GM19035 (cell line): ENCODE results near the gene PHF21A.

Experiments used
- ATAC-seq: cut with Tn5 transposase; IDR thresholded peaks from one replicate; pipeline ENCODE4 v1.9.1; 2021; ENCODE audit not compliant: unreplicated experiment

Gene PHF21A

DNA sequence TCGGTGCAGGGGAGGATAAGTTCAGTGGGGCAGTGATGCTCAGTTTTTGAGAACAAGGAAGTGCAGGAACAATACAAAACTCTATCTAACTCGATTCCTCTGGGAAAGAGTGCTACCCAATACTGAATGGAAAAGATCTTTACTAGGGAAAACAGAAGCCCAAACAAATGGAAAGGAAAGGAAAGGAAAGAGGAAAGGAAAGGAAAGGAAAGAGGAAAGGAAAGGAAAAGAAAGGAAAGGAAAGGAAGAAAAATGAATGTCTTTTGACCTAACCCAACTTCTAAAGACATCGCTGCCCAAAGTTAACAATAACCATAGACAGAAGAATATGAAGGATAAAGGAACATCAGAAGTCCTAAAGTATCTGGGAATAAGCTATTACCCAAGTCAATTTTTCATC lies 41.6 kb downstream of the PHF21A start:
- ATAC-seq: no peak

DNA sequence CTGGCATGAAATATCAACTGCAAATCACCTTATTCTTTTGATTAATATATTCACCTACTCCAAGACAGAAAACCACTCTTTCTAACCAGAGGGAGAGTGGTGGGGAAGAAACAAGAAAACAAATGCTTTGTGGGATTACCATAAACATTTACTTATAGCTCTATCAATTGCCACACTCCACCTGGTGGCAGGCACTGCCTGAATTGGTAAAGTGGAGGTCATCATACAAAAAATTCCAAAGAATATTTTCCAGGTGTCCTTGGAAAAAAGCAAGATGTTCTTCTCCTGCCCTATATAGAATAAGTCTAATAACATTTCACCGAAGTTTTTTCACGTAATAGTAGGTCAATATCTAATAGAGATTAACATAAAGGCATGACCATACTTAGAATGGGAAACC lies 45.3 kb downstream of the PHF21A start:
- ATAC-seq: no peak

- ATAC-seq: no peak
These were observed 46.1 kb downstream of the PHF21A start for GRCh38 chr11:46075168-46075567.

DNA sequence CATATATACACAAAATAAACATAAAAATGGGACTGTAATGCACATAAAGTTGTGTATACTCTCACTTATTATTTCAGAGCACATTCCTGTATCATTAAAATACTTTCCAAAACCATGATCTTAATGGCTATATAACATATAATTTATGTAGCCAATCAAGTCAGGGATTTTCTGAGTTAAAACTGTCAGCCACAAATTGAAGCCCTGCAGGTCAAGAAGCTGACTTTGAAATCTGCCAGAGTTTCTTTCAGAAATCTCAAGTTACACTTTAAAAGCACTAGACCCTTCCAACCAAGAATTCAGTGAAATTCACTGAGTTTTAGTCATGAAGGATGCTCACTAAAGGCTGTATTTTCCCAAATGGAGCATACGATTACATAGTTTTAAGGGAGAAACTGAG lies 47.6 kb downstream of the PHF21A start:
- ATAC-seq: no peak

- ATAC-seq: no peak
These were observed 48.9 kb downstream of the PHF21A start for GRCh38 chr11:46072172-46072964.

DNA sequence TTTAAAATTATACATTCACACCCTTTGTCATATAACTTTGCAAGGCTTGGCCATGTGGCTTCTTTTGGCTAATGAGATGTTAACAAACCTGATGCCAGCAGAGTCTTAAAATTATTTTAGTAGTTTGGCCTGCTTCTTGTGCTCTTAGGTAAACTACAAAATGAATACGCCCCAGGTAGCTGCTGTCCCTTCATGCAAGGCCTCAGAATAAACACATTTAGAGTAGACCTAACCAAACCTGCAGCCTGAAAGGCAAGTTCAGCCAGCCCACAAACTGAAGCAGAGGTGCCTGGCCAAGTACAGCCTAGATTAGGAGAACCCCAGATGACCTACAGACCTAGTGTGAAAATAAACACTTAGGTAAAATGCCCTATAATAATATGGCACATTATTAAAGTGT lies 50.2 kb downstream of the PHF21A start:
- no peak for ATAC-seq

- ATAC-seq: no peak
These were observed 51.7 kb downstream of the PHF21A start for GRCh38 chr11:46069595-46069994.

- ATAC-seq: no peak
These were observed 54.9 kb downstream of the PHF21A start for GRCh38 chr11:46066335-46066734.

DNA sequence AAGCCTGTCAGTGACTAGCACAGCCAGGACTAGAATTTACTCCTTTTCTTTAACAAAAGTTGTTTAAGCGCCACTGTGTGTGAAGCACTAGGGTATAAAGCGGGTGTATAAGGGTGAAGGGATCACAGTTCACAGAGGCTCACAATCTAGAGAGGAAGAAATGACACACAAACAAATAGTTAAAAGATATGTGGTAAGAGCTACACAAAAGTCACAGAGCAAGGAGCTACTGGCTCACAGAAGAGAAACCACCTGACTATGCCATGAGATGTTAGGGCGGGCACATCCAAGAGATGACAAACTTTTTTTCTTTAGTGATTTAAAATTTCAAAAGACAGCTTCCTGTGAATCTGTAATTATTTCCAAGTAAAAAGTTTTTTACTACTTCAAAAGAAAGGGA lies 55.6 kb downstream of the PHF21A start:
- ATAC-seq: no peak

- ATAC-seq: no peak
These were observed 57.0 kb downstream of the PHF21A start for GRCh38 chr11:46064221-46064620.

- no peak for ATAC-seq
These were observed 58.1 kb downstream of the PHF21A start for GRCh38 chr11:46063138-46063537.

GRCh38 chr11:46060013-46060412 lies 61.2 kb downstream of the PHF21A start:
- ATAC-seq: no peak

- ATAC-seq: no peak
These were observed 63.8 kb downstream of the PHF21A start for GRCh38 chr11:46057489-46057888.

DNA sequence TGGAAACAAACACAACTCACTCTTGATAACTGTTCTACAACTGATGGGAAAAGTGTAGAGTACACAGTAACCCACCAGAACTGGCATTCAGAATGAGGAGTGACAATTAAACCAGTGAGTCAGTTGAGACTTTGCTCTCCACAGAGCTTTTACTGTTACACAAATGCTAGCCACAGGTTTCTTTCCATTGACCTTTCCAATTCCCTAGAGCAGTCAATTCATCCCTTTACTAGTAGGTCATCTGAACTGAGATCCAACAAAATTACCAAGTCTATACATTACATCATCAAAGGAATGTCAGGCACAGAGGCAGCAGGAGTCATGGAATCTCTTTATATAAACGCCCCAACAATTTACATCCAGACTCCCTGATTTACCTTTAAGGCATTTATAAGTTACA lies 65.9 kb downstream of the PHF21A start:
- ATAC-seq: no peak

DNA sequence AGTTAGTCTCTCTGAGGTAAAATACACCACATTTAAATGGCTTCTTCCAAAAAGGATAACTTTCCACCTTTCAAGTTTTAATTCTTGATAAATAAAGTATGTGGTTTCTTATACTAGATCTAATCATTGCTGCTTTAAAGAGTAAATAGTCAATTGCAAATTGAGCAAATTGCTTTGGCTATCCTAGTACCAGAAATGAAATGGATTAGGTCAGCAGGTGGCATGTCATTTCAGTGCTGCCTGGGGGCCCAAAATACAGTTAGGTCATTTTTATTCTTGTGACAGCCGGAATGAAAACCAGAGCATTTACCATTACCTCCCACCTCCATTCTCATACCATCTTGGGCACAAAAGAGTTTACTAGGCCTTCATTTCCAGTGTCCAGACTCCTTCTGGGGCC lies 70.2 kb downstream of the PHF21A start:
- no peak for ATAC-seq

- ATAC-seq: no peak
These were observed 70.6 kb downstream of the PHF21A start for GRCh38 chr11:46050662-46051061.

DNA sequence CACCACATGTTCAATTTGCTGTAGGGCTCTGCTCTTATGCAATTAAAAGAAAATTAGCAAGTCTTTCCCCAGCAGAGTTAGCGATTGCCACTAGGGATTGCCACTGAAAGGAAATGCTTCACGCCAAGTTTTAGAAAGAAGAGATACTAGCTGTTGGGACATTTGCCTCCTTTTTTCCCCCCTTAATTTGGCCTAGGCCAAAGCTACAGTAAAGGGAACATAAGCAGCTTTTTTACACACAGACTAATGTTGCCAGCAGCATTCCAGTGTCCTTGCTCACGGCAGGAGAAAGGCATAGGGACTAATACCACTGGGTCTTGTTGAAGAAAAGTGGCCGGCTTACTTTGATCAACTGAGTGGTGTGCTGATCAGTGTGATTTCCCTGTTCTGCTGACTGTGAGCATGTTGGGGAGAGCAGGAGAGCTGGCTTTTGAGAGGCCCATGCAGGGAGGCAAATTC lies 71.2 kb downstream of the PHF21A start:
- ATAC-seq: no peak

- no peak for ATAC-seq
These were observed 71.8 kb downstream of the PHF21A start for GRCh38 chr11:46049325-46049897.

GRCh38 chr11:46048198-46048597 lies 73.1 kb downstream of the PHF21A start:
- no peak for ATAC-seq

- ATAC-seq: no peak
These were observed 73.7 kb downstream of the PHF21A start for GRCh38 chr11:46047520-46047919.

GRCh38 chr11:46045811-46046210 lies 75.4 kb downstream of the PHF21A start:
- no peak for ATAC-seq

GRCh38 chr11:46044601-46045000 lies 76.7 kb downstream of the PHF21A start:
- no peak for ATAC-seq

DNA sequence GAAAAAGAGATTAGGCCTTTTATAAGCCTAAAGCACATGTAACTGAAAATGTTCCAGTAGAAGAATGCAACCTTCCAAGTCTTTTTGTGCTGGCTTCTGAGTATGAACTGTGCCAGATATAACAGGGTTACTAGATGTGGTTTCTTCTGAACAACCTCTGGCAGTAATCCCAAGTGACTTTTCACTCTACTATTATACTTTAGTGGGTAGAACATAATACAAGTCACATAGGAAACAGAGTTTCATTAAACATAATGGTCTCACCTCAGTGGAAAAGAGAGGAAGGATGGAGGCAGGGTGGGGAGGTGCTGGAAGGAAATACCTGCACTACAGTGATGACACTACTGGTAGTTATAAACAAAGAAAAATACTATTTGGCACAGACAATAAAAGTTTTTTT lies 81.3 kb downstream of the PHF21A start:
- ATAC-seq: no peak
